PC-9 (cell line): ENCODE data around the gene SETX.

Experiments
- EZH2 ChIP-seq: fragments of 200-600 bp; sonication (generic); IDR thresholded peaks from 2 replicates; pipeline ENCODE4 v1.8.0; 2017; ENCODE audit warnings: antibody characterized with exemption, low read depth
- TF ChIP-seq, protein P1 (sequence below): fragments of 200-600 bp; sonication (generic); conservative IDR thresholded peaks from 2 replicates; pipeline ENCODE4 v1.6.1; 2017; ENCODE audit warnings: mixed run types, antibody characterized with exemption, mild to moderate bottlenecking, moderate library complexity

DNA sequence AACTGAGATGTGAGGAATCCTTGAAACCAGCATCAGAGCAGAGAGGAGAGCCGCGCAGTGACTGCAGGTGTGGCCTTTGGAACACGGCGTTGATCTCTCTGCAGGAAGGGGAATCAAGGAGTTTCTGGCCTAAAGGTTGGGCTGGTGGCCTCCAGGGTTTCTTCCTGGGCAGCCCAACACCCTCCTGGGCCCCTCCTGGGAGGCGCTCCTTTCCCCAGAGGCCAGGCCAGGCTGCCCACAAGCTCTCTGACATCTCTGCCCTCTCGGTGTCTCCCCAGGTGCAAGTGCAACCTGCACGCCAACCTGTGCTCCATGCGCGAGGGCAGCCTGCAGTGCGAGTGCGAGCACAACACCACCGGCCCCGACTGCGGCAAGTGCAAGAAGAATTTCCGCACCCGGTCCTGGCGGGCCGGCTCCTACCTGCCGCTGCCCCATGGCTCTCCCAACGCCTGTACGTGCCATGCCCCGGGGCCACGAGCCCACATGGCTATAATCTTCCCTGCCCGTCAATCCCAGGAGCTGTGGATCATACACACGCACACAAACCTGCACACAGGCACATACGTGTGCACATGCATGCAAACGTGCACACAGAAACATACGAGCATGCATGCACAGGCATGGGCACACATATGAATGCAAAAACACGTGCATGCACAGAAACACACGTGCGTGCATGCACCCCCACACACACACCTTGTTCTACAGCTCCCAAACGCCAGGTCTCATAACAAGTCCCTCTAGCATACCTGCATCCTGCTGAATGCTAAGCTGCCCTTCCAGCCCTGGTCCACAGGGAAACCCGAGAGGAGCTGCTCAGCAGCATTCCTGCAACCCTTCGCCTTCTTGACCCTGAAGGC is 128.0 kb downstream of the SETX start:
- TF ChIP-seq, protein P1, sequence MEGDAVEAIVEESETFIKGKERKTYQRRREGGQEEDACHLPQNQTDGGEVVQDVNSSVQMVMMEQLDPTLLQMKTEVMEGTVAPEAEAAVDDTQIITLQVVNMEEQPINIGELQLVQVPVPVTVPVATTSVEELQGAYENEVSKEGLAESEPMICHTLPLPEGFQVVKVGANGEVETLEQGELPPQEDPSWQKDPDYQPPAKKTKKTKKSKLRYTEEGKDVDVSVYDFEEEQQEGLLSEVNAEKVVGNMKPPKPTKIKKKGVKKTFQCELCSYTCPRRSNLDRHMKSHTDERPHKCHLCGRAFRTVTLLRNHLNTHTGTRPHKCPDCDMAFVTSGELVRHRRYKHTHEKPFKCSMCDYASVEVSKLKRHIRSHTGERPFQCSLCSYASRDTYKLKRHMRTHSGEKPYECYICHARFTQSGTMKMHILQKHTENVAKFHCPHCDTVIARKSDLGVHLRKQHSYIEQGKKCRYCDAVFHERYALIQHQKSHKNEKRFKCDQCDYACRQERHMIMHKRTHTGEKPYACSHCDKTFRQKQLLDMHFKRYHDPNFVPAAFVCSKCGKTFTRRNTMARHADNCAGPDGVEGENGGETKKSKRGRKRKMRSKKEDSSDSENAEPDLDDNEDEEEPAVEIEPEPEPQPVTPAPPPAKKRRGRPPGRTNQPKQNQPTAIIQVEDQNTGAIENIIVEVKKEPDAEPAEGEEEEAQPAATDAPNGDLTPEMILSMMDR, result no peak
- TF ChIP-seq EZH2, result no peak
